Retinal pigment epithelial cell (primary cell): ENCODE measurements around the gene MYO1H.

Experiments
- DNase-seq: peaks from one replicate; pipeline ENCODE4 v3.0.0-alpha.2; 2010; ENCODE audit warnings: low read depth
- H3K4me3 ChIP-seq: 2 replicates; pipeline ENCODE4 v1.5.1; 2011; ENCODE audit warnings: mild to moderate bottlenecking, low read length, control low read depth, moderate library complexity
- TF ChIP-seq, protein P1 (sequence below): conservative IDR thresholded peaks from 2 replicates; pipeline ENCODE4 v1.5.1; 2011; ENCODE audit warnings: low read depth, low read length, control low read depth, inconsistent platforms

Gene MYO1H

DNA sequence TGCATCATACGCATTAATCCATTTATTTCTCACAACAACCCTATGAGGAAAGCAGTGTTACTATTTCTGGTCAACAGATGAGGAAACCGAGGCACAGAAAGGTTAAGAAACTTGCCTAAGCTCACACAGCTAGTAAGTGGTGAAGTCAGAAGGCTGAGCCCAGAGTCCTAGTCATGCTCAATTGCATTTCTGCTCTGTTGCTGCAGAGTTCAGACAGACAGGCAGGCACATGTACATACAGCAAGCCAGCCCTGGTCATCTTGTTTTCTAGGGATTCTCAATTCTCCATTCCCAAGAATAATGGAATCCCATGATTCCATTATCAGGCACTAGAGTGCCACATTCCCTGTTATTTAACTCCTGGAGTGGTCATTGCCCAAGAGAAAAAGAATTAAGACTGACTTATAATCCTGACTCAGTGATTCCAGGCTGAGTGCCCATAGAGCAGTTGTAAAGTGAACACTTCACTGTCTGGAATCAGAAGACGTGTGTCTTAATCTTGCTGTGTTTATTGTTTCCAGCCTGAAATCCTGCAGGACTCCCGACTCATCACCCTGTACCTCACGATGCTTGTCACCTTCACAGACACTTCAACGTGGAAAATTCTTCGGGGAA lies 140.5 kb downstream of the MYO1H start:
- TF ChIP-seq, protein P1, sequence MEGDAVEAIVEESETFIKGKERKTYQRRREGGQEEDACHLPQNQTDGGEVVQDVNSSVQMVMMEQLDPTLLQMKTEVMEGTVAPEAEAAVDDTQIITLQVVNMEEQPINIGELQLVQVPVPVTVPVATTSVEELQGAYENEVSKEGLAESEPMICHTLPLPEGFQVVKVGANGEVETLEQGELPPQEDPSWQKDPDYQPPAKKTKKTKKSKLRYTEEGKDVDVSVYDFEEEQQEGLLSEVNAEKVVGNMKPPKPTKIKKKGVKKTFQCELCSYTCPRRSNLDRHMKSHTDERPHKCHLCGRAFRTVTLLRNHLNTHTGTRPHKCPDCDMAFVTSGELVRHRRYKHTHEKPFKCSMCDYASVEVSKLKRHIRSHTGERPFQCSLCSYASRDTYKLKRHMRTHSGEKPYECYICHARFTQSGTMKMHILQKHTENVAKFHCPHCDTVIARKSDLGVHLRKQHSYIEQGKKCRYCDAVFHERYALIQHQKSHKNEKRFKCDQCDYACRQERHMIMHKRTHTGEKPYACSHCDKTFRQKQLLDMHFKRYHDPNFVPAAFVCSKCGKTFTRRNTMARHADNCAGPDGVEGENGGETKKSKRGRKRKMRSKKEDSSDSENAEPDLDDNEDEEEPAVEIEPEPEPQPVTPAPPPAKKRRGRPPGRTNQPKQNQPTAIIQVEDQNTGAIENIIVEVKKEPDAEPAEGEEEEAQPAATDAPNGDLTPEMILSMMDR, result no peak
- H3K4me3 ChIP-seq, result no peak overlapping the region
- no peak for DNase-seq

DNA sequence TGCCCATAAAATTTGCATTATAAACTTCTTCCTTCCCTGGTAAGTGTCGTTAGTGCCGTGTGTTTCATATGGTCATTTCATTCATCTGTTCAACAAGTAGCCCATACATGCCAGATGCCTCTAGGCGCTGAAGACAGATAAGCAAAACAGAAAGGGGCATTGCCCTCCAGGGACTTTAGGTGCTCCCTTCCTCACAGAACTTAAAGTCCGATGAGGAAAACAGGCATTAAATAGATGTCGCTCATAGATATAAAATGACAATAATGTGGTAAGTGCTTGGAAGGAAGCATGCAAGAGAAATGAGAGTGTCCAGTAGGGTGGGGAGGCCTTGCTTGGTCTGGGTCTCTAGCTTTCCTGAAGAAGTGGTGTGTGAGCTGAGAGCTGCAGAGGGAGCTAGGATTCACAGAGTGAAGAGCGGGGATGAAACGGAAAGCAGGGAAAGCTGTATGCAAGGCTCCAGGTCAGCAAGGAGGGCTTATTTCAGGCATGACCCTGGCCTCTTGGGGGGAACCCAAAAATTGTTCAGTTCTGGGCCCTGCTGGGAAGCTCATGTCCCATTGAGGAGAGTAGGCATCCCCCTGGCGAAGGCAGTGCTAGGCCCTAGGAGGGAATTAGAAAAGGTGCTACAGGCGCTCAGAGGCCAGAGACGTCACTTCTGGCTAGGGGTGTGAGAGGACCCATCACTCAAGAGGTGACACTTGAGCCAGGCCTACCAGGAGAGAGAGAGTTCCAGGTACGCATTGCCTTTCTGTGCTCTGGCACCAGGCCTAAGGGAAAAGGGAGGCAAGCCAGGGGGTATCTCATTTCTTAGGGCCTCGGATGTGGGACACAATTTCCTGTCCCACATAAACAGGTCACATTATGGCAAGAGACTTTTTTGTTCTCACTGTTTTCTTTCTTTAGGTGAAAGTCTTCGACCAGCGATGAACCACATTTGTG lies 141.6 kb downstream of the MYO1H start:
- DNase-seq, result no peak
- TF ChIP-seq, protein P1, result no peak
- no peak overlapping the region for H3K4me3 ChIP-seq

DNA sequence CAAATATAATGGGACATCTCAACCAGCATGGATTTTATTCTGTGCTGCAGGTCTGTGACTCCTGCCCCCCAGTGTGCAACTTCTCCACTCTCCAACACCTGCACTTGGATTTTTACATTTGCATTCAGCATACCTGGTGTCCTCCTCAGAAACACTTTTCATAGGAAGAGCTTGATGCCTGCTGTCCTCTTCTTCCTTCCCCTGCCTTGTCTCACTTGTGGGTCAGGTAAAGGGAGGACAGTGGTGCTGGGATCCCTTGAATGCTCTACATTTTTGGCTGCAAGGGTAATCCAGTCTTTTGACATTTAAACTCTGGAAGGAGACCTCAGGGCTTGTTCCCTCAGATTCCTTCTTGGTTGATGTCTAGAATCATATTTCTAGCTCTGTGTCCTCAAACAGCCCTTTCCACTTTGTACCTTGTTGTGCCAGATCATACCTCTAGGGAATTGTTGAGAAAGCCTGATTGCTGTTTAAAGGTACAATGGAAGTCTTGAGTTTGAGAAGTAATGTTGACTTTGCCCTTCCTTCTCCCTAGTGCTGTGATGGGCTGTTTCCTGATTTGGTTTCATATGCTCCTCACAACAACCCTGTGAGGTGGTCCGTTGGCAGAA lies 142.4 kb downstream of the MYO1H start:
- TF ChIP-seq, protein P1, result no peak
- H3K4me3 ChIP-seq, result no peak overlapping the region
- DNase-seq, result no peak

DNA sequence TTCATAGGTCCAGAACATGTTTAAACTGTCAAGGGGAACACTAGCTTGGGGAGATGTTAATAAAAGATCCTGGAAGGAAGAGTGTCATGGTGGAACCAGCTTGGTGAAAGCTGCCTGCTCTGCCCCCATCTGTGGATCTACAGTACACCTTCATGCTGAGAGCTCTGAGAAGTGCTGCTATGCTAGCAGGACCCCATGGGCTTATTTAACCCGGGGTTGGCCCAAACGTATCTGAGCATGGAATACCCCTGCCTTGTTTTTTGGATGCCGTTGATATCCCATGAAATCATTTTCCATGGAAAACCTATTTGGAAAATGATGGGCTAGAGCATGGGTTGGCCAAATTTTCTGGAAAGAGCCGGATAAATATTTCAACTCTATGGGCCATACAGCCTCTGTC lies 144.0 kb downstream of the MYO1H start:
- no peak overlapping the region for H3K4me3 ChIP-seq
- no peak for DNase-seq
- TF ChIP-seq, protein P1, result no peak

DNA sequence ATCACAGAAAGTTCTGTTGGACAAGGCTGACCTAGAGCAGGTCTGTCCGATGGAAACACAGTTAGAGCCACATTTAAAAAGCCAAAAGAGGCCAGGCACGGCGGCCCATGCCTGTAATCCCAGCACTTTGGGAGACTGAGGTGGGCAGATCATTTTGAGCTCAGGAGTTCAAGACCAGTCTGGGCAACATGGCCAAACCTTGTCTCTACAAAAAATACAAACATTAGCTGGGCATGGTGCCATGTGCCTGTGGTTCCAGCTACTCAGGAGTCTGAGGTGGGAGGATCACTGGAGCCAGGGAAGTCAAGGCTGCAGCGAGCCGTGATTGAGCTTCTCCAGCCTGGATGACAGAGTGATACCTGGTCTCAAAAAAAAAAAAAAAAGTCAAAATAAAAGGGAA lies 144.7 kb downstream of the MYO1H start:
- TF ChIP-seq, protein P1, result no peak

DNA sequence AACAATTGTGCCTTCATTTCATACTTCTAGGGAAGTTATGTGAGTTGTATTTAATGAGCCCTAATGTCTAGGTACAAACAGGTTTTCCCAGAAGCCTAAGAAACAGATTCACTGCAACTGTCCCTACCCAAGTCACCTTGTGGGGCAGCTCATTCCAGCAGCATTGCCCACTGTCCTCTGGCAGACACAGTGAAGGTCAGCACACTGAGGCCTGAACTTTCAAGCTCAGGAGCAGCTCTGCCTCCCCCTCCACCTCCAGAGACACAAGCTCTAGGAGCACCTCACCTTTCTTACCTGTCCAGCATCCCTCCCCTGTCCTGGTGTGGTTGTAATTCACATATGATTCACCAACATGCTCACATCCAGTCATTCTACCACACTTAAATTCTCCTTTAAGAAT lies 145.4 kb downstream of the MYO1H start:
- H3K4me3 ChIP-seq, result no peak overlapping the region
- TF ChIP-seq, protein P1, result no peak
- no peak for DNase-seq

More for the DNA sequence above, 144.7 kb downstream of the MYO1H start:
- no peak overlapping the region for H3K4me3 ChIP-seq
- no peak for DNase-seq

DNA sequence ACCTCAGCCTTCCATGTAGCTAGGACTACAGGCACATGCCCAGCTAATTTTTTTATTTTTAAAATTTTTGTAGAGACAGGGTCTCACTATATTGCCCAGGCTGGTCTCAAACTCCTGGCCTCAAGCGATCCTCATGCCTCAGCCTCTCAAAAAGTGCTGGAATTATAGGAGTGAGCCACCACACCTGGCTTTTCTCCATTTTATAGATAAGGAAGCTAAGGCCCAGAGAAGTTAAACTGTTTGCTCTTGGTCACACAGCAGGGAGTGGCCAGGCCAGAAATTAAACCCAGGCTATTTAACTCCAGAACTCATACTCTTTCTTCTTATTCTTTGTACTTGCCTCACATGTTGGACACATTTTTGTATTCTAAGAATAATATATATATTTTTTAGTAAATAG lies 146.2 kb downstream of the MYO1H start:
- TF ChIP-seq, protein P1, result no peak
- H3K4me3 ChIP-seq, result no peak overlapping the region
- no peak for DNase-seq
